SW480 (cell line): ENCODE results near the gene S100A5.
"Not testable (repeated sequence)": the region's sequence is repeated elsewhere in the genome, so short reads cannot be mapped to it uniquely, and the experiment has no call there.

Experiments
- DNase-seq: peaks from one replicate; pipeline ENCODE4 v3.0.0-alpha.2; 2016; ENCODE audit warnings: low spot score

S100A5 gene

DNA sequence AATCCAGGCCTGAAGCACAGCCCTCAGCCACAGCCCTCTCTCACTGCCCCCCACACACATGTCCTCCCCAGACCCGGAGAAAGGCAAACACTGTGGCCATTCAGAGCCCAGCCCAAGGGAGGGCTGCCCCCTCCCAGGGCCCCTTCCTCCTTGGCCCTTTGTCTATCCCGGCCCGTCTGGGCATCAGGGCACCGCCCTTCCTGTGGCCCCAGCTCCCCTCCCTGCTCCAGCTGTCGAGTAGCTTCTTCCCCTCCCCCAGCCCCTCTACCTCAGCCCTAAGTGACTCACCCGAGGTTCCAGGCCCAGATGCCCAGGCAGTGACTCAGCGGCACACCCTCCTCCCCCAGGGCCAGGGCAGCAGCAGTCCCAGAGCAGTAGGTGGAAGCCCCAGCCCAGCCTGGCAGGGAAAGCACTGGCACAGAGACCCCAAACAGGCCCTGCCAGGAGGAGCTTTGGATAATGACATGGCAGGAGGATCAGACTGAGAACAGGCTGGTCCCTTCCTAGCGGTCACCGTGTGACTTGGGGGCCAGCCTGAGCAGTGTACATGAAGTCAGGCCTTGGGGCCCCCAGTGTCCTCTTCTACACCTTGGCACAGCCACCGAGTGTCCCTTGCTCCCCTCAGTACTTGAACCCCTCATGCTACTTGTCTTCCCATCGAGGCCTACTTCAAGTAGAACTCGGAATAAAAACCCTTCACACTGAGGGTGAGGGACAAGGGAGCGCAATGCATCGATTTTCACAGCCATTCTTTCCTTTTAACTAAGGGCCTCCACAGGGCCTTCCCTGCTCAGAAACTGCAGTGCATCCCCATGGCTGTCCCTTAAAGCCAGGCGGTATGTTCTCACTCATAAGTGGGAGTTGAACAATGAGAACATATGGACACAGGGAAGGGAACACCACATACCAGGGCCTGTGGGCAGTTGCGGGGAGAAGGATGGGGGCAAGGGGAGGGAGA is 26.0 kb upstream of the S100A5 start:
- DNase-seq = peak; percentile 99

DNA sequence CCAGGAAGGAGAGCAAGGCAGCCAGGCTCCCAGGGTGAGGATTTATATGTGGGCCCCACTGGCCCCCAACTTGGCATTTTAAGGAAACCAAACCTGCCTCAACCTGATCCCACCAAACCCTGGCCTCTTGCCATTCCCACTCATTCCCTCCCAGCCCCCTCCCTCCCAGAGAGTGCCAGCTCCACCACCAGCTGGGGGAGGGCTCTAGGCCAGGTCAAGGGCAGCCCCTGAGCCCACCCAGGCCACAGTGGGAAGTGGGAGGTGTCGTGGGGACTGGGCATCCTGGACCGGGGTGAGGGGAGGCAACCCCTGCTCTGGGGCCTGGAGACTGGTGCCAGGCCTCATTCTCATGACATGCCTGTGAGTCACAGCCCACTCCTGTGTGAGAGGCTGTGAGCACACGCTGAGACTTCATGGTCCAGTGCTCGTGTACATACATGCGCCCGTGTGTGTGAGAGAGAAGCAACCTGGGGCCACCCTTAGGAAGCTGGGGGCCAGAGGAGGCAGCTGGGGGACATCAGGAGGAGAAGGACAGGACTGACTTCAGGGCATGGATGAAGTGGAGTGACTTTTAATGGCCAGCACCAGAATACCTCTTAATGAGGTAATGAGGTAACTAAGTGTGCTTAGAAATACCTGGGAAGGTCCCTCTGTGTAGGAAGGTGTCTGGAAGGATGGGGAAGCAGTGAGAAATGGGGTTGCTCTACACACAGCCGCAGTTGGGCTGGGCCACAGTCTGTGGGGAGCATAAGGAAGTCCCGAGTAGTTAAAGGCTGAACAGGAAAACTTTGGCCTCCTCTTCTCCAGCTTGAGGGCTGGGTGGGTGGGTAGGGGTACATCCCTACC is 25.0 kb upstream of the S100A5 start, which contains the start of gene S100A2:
TSS of gene S100A2 (minus strand) at position 316 of the 846 bp plus-strand sequence. CDS start 1,967 bp downstream, outside the sequence.
- peak; percentile 93 for DNase-seq

DNA sequence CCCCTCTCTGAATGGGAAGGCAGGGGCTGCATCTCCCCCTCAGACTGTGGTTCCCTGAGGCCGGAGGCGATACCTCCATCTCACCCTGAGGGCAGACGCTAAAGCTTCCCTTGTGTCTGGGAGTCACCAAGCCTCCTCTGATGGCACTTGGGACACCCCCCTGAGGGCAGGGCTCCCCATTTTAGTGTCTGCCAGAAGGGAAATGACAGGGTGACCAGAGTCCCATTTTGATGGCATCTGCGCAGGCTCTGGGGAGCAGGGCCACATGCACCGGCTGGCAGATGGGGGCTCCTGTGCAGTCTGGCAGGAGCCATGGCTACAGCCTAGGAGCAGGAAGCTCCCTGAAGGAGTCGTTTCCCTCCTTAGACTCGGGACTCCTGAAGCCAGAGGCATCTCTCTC is 23.3 kb upstream of the S100A5 start:
- no peak for DNase-seq

DNA sequence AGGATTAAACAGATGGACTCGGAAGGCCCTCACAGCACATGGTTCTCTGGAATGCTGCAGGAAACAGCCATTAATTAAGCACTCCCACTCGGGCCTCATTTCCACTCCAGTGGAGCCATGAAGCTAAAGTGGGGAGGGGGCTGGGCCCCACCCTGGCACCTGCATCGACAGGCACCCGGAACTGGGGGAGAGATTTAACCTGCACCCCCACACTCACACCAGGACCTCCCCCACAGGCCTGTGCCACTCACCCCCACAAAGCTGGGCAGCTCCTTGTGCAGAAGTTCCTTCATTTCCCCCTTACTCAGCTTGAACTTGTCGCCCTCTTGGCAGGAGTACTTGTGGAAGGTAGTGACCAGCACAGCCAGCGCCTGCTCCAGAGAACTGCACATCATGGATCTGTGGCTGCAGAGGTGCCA is 22.8 kb upstream of the S100A5 start:
- no peak for DNase-seq

DNA sequence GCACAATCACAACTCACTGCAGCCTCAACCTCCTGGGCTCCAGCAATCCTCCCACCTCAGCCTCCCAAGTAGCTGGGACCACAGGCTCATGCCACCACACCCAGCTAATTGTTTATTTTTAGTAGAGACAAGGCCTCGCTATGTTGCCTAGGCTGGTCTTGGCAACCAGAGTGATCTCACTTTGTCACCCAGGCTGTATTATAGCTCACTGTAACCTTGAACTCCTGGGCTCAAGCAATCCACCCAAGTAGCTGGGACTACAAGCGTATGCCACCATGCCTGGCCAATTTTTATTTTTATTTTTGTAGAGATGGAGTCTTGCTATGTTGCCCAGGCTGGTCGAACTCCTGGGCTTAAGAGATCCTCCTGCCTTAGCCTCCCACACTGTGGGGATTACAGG is 21.3 kb upstream of the S100A5 start:
- DNase-seq = not testable (repeated sequence)

DNA sequence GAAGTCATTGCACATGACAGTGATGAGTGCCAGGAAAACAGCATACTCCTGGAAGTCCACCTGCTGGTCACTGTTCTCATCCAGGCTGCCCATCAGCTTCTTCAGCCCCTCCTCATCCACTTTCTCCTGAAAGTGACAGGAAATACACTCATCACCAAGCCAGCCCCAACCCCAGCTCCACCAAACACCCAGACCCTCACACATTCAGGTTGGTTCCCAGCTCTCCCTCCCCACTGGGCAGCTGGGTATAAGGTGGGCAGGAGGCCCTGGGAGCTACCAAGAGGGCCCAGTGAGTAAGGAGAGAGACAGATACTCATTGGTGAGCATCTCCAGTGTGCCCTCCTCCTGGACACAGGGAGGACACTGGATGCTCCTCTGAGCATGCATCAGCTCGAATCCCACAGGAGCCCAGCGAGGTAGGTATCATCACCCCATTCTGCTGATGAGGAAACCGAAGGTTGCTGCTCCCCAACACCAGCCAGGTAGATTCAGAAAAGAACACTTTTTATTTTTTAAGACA is 20.8 kb upstream of the S100A5 start:
- DNase-seq = no peak

DNA sequence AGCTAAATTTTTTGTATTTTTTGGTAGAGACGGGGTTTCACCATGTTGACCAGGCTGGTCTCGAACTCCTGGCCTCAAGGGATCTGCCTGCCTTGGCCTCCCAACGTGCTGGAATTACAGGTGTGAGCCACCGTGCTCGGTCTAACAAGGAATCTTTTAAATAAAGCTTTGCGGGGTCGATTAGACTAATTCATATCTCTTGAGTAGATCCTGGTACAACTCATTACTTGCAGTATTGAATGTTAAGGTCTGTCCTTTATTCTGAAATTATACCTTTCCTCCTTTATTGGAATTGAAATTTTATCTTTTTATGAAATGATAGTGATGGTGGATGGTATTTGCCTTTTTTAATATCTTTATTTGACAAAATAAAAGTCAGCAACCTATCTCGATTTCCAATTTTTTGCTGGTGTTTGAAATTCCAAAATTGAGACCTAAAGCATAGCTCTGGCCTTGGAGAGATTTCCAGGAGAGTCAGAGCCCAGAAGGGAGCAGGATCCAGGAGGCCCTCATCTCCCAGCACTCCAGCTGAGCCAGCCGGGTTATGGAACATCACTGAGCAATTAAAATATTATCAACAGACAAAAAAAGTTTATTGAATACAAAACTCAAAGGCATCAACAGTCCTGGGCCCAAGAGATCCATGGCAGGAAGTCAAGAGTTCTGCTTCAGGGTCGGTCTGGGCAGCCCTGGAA is 20.2 kb upstream of the S100A5 start:
- no peak for DNase-seq

DNA sequence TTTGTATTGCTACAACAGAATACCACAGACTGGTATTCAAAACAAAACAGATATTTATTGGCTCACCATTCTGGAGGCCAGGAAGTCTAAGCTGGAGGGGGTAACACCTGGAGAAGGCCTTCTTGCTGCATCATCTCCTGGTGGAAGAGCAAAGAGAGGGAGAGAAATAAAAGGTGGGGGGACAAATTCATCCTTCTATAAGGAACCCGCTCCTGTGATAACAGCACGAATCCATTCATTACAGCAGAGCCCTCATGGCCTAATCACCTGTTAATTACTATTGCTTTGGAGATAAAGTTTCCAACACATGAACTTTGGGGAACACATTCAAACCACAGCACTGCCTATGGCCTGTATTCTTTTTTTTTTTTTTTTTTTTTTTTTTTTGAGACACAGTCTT is 19.5 kb upstream of the S100A5 start:
- no peak for DNase-seq

DNA sequence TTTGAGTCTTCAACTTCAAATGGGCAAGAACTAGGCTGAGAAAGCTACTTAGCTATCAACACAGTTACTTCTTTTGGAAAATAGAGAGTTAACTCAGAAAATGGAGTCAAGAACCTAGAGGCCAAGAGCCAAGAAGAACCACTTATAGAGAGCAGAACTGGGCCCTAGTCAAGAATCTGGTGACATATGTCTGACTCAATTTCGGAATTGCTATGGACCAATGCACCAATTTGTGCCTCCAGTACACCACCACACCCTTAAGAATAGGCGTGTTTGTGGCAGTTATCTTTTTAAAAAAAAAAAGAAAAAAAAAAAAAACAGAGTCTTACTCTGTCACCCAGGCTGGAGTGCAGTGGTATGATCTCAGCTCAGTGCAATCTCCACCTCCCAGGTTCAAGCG is 17.1 kb upstream of the S100A5 start:
- DNase-seq = no peak

DNA sequence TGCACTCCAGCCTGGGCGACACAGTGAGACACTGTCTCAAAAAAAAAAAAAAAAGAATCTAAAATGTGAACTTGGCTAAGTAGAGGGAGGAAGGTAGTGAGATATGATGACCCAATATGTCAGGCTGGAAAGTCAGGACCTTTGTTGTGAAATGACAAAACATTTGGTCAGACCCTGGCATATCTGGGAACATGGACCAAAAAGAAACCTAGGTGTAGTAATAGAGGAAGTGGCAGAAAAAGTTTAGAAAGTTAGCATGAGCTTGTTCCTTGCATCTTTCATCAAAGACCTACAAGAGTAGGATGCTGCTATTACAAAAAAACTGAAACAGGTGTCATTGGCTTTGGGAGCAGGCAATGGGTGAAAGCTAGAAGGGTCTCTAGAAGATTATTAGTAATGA is 15.6 kb upstream of the S100A5 start:
- no peak for DNase-seq

DNA sequence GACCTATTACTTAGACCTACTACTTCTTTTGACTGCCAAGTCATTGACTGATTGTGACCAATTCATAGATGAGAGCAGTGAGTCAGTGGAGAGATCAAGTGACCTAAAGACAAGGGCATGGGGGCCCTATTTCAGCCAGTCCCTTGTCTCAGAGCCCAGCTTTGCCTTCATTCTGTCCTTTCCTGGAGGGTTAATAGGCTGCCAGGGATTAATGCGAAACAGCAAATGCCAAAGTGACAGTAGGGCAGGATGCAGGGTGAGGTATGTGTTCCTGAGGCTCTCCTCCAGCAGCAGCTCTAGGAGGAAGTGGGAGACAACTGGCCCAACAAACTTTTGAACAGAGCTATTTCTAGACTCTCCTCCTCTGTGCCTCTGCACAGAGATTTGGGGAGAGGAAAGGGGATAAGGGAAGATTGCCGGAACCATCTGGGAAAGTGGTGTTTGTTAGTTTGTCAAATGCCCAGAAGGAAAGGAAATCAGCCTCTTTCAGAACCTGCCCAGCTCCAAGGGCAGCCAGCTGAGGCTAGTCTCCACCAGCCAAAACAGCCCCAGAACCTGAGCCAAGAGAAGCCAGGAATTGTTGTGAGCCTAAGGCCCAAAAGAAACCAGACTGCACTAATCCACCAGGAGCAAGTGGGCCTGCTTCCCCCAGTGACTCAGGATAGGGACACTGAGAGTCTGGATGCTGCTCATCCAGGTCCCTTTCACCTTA is 13.3 kb upstream of the S100A5 start:
- DNase-seq = no peak

DNA sequence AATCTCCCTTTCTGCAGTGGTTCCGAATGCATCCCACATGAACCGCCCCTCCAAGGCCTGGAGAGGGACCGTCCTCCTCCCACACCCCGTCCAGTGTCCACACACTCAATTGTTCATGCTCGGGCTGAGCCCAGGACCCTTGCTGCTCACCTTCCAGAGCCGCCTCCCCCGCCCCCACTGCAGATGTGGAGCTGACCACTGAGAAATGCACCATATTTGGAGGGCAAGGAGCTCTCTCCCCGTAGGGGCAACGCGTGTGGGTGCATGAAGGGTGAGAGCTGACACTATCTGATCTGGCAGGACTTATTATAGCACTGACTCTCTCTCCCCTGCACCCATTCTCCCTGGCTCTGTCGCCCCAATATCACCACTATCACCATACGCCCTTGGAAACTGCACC is 12.4 kb upstream of the S100A5 start:
- no peak for DNase-seq

DNA sequence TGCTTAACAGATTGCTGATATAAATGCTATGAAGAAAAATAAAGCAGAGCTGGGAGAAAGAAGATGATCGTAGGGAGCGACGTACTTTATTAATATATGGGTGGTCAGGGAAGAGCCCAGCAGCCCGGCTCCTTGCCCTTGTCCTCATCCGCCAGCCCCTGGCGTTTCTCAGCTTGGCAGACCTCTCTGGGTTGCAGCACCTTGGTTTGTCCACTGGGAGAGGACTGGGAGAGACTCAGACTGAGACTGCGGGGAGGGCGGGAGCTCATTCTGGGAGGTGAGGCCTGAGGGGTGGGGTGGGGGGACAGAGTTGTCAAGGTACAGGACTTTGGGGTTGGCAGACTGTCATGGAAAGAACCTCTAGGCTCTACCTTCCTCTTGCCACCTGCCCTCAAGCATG is 11.6 kb upstream of the S100A5 start:
- DNase-seq = no peak

DNA sequence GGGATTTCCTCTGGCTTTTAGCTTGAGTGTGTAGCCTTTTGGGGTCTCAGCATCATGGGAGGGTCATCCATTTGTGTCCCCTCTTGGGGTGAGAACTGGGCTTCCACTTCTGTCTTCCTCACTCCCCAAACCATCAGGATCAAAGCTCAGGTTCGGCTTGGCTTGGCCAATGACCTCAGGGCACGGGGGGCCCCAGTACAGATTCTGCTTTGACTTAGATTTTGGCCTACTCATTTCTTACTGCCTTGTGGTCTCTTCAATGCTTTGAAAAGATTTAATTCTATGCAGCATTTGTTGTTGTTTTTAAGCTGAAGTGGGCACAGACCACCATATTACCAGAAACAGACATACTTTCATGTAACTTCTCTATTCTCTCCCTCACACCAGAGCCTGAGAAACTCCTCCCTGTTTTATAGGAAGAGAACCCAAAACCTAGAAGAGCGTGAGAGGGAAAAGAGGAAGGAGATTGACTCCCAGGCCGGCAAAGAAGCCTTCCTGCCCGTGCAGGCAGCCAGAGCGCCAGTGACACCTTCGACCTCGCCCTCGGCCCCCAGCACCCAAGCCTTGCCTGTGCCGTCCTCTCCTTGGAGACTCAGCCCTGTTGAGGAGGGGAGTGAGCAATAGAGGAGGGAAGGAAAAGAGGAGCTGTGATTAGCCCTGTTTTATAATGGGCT is 10.2 kb upstream of the S100A5 start:
- DNase-seq = no peak

DNA sequence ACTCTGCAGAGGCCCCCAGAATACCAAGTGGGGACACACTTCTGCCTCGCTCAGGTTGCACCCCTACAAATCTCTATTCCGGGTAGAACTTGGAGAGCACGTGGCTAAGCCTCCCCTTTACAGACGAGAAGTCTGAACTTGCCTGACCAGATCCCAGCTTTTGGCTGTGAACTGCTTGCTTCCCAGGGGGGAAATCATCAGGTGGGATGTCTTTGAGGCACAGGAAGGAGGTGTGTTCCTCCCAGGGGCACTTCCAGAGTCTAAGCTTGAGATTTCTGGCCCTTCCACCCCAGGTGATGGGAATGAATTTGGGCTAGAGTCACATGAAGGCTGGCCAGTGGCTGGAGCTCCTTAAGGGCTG is 9.6 kb upstream of the S100A5 start:
- no peak for DNase-seq

DNA sequence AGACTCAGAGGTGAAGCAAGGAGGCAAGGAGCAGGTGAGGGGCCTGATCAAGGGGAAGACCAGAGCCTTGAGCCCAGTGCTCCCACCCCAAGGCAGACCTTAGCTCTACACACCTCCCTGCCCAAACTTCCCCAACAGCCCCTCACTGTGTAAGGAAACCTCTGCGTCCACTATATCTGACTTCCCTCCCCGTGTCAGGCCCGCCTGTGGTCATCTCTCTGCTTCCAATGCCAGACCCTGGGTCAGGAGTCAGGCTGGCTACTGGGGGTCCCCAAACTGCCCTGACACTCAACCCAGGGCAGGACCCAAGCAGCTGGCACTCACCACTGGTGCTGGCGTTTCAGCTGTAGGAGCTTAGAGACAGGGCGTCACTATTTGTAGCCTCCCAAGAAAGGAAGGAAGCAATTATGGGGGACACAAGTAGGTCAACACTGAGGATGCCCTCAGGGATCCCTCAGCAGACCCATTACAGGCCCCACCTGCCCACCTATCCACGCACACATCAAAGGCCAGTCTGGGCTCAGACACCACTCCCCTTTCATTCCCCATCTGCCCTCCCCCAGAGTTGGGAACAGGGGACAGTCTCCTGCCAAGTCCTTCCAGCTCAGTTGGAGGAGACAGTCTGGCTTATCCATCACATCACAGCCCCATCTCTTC is 9.1 kb upstream of the S100A5 start:
- peak; percentile 60 for DNase-seq

DNA sequence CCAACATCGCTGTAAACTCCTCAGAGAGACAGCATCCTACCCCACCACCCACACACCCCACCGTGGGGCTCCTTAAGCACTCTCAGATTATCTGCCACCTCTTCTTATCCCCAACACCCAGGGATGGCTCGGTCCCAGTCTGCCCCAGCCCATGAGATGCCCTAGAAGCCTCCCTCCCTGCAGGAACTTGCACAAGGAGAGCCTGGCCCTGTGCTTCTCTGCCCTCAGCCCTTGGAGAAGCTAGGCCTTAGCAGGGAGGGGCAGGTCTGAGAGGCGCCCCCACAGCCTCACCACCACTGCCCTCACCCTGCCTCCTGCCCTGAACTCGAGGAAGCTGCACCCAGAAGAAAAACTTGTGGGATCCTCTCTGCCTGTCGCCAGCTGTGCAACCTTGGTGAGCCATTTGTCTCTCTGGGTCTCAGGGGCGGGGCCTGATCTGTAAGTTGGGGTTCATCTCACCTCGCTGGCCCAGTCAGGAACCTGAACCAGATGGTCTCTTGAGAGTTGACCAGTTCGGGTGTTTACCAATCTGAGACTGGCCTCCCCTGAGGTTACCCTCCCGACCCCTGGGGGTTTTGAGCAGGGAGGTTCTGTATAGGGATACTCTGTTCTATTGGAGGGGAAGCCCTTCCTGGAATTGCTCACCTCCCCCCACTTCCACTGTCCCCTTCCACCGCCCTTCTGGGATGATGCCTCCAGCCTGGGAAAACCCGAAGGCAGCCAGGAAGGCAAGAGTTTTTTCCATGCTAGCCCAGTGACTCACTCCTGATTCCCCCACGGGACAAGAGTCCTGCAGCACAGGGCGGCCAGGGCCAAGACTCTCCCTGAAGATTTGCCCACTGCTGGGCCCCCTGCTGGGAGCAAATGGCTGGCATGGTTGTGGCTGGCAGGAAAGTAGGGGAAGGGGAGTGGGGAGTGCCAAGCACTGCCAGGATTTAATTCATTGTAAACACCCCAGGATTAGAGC is 8.3 kb upstream of the S100A5 start, which contains the start of gene S100A3:
TSS of gene S100A3 (minus strand) at position 537 of the 967 bp plus-strand sequence. CDS start 773 bp downstream, outside the sequence.
- peak; percentile 60 for DNase-seq

DNA sequence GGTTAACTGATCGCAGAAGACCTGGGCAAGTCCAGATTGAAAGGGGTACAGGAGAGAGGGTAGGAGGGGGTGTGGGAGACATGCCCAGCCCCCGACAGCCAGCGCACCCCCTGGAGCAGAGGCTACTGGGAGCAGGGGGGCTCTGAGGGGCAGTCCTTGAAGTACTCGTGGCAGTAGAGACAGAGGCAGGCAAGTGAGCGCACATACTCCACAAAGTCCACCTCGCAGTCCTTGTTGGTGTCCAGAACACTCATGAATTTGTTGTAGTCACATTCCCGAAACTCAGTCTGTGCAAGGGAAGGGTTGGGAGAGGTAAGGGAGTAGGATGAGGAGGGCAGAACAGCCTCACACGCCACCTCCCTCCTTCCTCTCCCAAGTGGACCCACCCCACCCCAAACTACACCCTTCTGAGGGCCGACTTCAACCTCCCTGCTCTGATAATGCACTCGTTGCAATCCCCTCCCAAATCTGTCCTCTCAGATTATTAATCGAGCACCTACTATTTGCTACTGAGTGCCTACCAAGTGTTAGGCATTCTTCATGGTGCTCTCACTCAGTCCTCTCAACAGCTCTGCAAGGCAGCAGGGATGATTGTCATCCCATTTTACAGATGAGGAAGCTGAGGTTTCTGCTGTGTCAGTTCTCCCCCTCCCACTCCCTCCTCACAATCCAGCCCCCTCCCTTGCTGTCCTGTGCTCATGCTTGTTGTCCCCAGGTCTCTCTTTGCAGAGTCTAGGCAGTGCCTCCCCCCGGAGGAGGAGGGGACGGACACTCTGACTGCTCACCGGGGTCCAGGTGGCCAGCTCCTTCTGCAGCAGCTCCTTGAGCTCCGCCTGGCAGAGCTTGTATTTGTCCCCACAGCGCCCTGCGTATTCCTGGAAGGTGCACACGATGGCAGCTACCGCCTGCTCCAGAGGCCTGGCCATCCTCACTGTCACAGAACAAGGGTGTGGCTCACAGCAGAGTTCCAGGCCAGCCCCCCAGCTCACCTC is 7.1 kb upstream of the S100A5 start:
- DNase-seq = no peak
